ENCODE results near the gene SLC25A21. TPM values are rescaled to one million over a fixed set of nuclear protein-coding genes. Genes with fewer than 3 reads are reported as not detected.

SLC25A21 gene
- total RNA-seq, 2 donors from 2014 or later: 0.73 to 0.77 TPM

GRCh38 chr14:36656687-36657398 is 515.6 kb downstream of the SLC25A21 start:
- DNase-seq (no peak), ATAC-seq (no peak)
- intact Hi-C loops (cut with DNase I): no loop called here

DNA sequence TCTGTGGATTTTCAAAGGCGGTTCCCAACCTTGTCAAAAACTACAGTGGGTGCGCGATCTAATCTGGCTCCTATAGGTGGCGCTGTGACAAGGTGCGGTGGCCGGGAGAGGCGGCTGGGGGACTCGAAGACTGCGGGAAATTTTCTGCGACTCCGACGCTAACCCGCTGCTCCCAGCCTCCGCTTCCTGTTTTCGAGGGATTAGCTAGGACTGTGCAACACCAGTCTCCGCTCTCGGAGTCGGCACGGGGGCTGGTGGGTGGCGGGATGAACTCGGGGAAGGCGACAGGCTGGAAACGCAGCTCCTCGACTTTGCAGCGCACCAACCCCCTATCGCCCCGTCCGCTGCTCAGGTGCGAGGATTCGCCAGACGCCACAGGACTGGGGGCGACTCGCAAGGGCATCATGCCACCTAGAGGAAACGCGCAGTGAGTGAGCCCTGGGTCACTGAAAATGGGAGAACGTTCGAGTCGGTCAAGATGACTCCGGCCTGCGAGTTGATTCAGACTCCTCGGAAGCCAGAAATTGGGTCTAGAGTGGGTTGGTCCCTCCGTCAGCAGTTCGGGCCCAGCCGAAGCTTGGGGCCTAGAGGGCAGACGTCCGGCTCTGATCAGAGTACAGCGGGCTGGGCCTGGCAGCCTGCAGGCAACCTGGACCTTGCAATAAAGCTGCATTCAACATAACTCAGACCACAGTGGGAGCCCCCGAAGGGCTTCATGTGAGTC is 516.3 kb downstream of the SLC25A21 start:
- DNase-seq (no peak), ATAC-seq (no peak)
- intact Hi-C loops (cut with DNase I): no loop called here

DNA sequence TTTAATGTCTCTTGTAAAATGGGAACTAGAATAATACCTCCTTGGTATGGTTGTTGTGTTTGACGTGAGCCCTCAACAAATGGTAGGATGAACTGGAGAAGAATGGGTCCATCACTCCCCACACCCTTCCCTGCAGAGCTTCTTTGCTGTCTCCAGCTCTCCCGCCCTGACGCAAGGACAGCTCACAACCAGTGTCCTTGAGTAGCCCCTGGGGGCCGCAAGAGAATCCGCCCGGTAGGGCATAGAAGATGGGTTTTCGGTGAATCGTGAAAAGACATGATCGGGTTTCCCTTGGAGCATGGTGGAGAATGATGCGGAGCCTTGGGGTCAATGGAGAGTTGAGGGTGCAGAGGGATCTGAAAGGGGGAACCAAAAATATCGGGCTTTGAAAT is 516.8 kb downstream of the SLC25A21 start:
- DNase-seq: no peak
- intact Hi-C loops (cut with DNase I): no loop called here
- no peak for ATAC-seq

GRCh38 chr14:36654794-36655381 is 517.5 kb downstream of the SLC25A21 start:
- DNase-seq (no peak), ATAC-seq (no peak)
- intact Hi-C loops (cut with DNase I): no loop called here

- intact Hi-C loops (cut with DNase I): no loop called here
- ATAC-seq (no peak), DNase-seq (no peak)
These were observed 518.2 kb downstream of the SLC25A21 start for GRCh38 chr14:36653962-36654793.

- intact Hi-C loops (cut with DNase I): no loop called here
- no peak for ATAC-seq
These were observed 519.0 kb downstream of the SLC25A21 start for GRCh38 chr14:36653413-36653812.

GRCh38 chr14:36652542-36653201 is 519.7 kb downstream of the SLC25A21 start:
- intact Hi-C loops (cut with DNase I): no loop called here
- ATAC-seq (no peak), DNase-seq (no peak)

More at GRCh38 chr14:36653413-36653812, 519.0 kb downstream of the SLC25A21 start:
- DNase-seq: no peak

GRCh38 chr14:36649872-36650650 is 522.3 kb downstream of the SLC25A21 start:
- DNase-seq (no peak), ATAC-seq (no peak)
- intact Hi-C loops (cut with DNase I): loop anchor here (5.0 to 10.0 kb wide), 2 partner anchors 292 to 505 kb away; no protein-coding TSS in a partner anchor

GRCh38 chr14:36647824-36648753 is 524.3 kb downstream of the SLC25A21 start:
- ATAC-seq (peak; percentile 80 to 89), DNase-seq (peak; percentile 17)
- intact Hi-C loops (cut with DNase I): loop anchor here (1.0 to 10.0 kb wide), 3 partner anchors 294 to 507 kb away; no protein-coding TSS in a partner anchor

DNA sequence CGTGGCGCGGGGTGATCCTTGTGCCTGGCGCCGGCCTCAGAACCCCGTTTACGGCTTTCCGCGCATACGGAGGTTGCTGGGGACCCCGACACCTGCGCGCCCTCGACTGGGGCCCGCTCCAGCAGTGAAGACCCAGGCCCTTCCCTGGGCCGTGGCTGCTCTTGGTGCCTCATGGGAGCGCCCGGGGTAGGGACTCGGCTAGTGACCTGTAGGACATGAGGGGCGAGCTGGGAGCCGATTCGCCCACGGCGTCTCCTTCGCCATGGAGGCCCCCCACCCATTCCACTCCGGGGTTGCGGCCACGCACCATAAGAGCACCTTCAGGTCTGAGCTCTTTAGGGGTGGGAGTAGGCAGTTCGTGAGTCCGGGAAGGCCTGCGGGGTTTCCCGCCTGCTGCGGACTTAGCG is 525.0 kb downstream of the SLC25A21 start:
- intact Hi-C loops (cut with DNase I): loop anchor here (1.0 to 10.0 kb wide), 3 partner anchors 295 to 507 kb away; no protein-coding TSS in a partner anchor
- ATAC-seq (peak; percentile 25), DNase-seq (peak; percentile 17)

DNA sequence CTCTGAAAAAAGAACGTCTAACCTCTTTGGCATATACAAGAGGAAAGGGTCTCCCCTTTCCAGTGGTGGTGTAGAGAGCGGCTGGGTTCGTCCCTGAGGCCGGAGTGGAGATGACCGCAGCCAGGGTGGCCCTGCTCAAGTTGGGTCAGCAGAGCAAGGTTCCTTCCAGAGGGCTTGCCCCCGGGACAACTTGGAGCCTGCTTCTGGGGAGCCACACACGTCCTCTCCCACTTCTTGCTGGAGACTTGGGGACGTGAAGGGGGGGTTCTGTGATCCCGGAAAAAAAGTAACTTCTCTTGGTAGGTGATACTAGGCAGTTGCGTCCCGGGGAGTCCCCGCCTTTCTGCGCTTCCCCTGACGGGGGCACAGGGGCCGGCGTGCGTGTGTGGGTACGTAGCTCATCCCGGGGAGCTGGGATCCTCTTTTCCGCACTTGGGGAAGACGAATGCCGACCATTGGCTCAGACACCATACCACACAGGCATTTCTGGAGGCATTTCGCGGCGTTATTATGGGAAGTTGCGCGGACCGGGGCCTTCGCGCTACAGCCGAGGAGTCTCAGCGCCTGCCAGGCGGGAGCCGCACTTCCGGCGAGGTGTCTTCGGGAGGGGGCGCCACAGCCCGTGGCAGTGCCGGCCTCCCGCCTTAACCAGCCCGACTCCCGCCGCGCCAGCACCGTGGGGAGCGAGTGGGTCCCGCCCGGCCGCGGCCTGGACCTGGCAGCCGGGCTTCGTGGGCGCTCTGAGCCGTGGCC is 525.6 kb downstream of the SLC25A21 start:
- intact Hi-C loops (cut with DNase I): loop anchor here (1.0 to 10.0 kb wide), 3 partner anchors 295 to 508 kb away; no protein-coding TSS in a partner anchor
- peak; percentile 51 to 68 for ATAC-seq

DNA sequence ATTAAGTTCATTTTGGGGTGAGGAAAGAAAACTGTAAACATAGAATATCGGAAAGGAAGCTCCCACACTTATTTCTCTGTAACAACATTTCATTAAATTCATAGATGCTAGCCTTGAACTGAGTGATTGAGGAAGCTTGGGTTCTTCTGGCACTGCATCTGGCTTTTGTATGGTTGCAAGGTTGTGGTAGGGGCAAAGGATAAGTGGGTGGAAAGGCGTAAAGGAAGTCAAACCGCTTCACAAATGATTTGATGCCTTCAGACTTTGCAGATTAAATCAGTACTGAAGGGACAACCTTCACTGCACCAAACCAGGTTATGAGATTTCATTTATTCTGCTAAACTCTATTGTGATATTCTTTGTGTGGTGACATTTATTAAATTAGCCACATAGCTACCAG is 538.8 kb downstream of the SLC25A21 start:
- intact Hi-C loops (cut with DNase I): no loop called here
- ATAC-seq: no peak
- DNase-seq: no peak

More for the DNA sequence above, 525.6 kb downstream of the SLC25A21 start:
- DNase-seq: peak; percentile 24
